ENCODE results near the gene PDCD1LG2.
"Not testable (repeated sequence)": the region's sequence is repeated elsewhere in the genome, so short reads cannot be mapped to it uniquely, and the experiment has no call there.

Gene PDCD1LG2

GRCh38 chr9:5510360-5510931 is at the start of gene PDCD1LG2:
Gene PDCD1LG2 (plus strand): TSS chr9:5510531. CDS start chr9:5522547, 12,016 bp downstream.
- DNase-seq (ENCODE audit: low spot score), result peak; percentile 36

GRCh38 chr9:5464831-5465330 is 45.5 kb upstream of the PDCD1LG2 start:
- not testable (repeated sequence) for DNase-seq (ENCODE audit: low spot score)

- DNase-seq (ENCODE audit: low spot score), result no peak
These were observed 44.3 kb upstream of the PDCD1LG2 start for GRCh38 chr9:5466005-5466404.

GRCh38 chr9:5466766-5467165 is 43.6 kb upstream of the PDCD1LG2 start:
- DNase-seq (ENCODE audit: low spot score), result no peak

GRCh38 chr9:5468850-5469249 is 41.5 kb upstream of the PDCD1LG2 start:
- no peak for DNase-seq (ENCODE audit: low spot score)

- no peak for DNase-seq (ENCODE audit: low spot score)
These were observed 40.2 kb upstream of the PDCD1LG2 start for GRCh38 chr9:5470122-5470521.

DNA sequence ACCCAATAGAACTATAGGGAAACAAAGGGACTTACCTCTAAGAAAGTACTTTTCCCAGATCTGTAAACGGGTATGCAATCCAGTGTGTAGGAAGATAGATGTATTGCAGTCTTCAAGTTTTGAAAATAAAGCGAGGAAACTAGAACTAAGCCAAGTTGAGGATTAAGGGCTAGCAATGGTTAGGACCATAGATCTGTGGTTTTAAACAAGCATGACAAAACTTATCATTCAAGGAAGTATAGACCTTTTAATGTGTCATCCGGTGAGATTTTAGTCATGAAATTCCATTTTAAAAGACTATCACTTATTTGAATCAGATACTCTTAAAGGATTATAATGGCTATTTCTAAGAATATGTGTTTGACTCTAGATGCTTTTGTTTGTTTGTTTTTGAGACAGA is 39.5 kb upstream of the PDCD1LG2 start:
- no peak for DNase-seq (ENCODE audit: low spot score)

GRCh38 chr9:5475611-5476010 is 34.7 kb upstream of the PDCD1LG2 start:
- not testable (repeated sequence) for DNase-seq (ENCODE audit: low spot score)

DNA sequence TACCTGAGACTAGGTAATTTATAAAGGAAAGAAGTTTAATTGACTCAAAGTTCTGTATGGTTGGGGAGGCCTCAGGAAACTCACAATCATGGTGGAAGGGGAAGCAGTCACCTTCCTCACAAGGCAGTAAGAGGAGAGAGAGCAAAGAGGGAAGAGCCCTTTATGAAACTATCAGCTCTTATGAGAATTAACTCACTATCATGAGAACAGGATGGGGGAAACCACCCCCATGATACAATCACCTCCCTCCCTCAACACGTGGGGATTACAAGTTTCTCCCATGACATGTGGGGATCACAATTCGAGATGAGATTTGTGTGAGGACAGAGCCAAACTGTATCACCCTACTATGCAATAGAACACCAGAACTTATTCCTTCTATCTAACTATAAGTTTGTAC is 32.1 kb upstream of the PDCD1LG2 start:
- DNase-seq (ENCODE audit: low spot score), result no peak

DNA sequence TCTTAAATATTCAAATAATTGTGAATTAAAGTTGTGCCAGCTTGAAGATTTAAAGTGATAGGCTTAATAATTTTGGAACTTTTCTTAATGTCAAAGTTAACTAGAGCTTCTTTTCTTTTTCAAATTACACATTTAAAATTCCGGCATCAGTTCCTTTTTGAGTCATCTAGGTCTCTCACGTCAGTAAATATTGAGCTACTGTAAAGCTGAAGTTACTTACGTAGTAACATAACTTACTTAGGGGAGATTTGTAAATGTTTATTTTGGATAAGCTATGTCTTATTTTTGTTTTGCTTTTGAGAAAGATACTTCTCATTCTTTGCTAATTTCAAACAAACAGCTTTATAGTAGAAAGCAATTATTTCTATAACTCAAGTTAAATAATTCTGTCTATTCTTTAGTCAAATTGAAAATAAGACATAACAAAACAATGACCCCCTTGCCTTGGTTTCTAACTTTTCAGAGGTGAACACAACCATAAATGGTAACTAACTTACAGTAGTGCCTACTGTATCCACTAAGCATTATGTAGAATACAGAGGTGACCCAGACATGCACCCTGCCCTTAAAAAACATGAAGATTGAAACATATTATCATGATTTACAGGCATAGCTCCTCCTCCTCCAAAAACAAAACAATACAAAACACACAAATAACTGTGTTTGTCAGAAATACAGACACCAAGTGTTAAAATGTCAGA is 30.2 kb upstream of the PDCD1LG2 start:
- DNase-seq (ENCODE audit: low spot score), result no peak

GRCh38 chr9:5480919-5481318 is 29.4 kb upstream of the PDCD1LG2 start:
- no peak for DNase-seq (ENCODE audit: low spot score)

GRCh38 chr9:5481322-5482040 is 28.9 kb upstream of the PDCD1LG2 start:
- no peak for DNase-seq (ENCODE audit: low spot score)

- DNase-seq (ENCODE audit: low spot score), result no peak
These were observed 28.1 kb upstream of the PDCD1LG2 start for GRCh38 chr9:5482194-5482593.

DNA sequence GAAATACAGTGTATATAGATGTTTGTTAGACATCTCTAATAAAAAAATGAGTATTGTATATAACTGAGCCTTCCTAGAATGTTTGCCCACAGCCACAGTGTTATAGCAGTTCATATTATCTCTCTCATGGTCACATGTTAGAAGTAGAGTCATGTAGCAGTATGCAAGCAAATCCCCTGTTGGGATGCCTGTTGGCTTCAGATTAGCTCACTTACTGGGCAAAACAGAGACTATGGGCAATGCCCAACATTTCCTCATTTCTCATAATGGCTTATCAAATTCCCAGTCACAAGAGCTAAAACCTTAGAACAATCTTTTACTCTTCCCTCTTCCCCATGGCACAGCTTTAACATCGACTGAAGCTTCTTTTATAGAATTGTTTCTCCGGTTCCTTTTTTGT is 27.0 kb upstream of the PDCD1LG2 start:
- no peak for DNase-seq (ENCODE audit: low spot score)

- DNase-seq (ENCODE audit: low spot score), result no peak
These were observed 24.8 kb upstream of the PDCD1LG2 start for GRCh38 chr9:5485378-5486085.

- no peak for DNase-seq (ENCODE audit: low spot score)
These were observed 23.3 kb upstream of the PDCD1LG2 start for GRCh38 chr9:5486988-5487387.

- no peak for DNase-seq (ENCODE audit: low spot score)
These were observed 21.9 kb upstream of the PDCD1LG2 start for GRCh38 chr9:5488221-5489008.

- no peak for DNase-seq (ENCODE audit: low spot score)
These were observed 20.5 kb upstream of the PDCD1LG2 start for GRCh38 chr9:5489630-5490490.

DNA sequence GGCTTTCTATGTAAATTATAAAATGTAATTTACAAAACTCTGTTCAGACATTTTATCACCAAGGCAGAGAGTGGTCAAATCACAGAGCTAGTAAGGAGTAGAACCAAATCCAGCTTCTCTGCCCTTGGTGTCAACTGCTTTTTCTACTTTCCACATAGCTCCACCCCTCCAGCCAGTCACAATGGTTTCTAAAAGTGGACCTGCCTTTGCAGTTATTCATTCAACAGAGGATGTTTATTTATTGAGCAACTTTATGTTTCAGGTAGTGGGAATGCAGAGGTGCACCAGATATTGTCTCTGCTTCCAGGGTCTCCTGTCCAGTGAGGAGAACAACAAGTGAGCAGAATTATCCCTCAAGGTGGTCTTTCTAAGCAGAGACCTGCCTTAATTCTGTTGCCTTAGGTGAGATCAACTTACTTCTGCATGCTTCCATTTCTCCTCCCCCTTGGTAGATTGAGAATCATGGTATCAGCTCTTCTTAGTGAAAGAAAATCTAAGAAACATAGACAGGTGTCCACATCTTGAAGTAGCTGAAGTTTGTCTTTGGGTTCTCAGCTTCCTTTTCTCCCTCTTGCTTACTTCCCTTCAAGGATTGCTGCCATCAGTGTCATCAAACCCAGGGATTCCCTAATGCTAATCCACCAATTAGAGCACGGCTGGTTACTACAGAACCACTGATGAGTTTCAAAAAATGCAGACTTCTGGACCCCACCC is 17.2 kb upstream of the PDCD1LG2 start:
- no peak for DNase-seq (ENCODE audit: low spot score)
